Measurements from ENCODE around the gene MRPL48.
A peak's percentile ranks its signal among the peaks of the same experiment; 100 is the strongest.
"Not testable (repeated sequence)": the region's sequence is repeated elsewhere in the genome, so short reads cannot be mapped to it uniquely, and the experiment has no call there.

MRPL48 gene

GRCh38 chr11:73787643-73788558 is at the start of gene MRPL48:
TSS of gene MRPL48 (plus strand) at chr11:73787874. CDS start at chr11:73787972, 98 bp downstream.
- DNase-seq (ENCODE audit: low read depth), result peak; percentile 81

- DNase-seq (ENCODE audit: low read depth), result no peak
Observed at GRCh38 chr11:73743045-73743444, 44.6 kb upstream of the MRPL48 start.

GRCh38 chr11:73746701-73747100 is 41.0 kb upstream of the MRPL48 start:
- no peak for DNase-seq (ENCODE audit: low read depth)

DNA sequence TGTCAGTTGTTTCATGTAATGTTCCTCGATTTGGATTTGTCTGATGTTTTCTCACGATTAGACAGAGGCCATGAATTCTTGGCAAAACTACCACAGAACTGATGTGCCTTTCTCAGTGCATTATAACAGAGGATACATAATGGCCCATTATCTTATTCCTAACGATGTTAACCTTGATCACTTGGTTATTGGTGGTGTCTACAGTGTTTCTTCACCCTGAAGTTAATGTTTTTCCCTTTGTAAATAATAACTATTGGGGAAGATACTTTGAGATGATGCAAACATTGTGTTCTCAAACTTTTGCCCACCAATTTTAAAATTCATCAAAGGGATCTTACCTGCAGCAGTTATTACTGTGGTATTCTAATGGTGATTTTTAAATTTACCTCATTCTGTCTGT is 39.9 kb upstream of the MRPL48 start:
- DNase-seq (ENCODE audit: low read depth), result no peak

DNA sequence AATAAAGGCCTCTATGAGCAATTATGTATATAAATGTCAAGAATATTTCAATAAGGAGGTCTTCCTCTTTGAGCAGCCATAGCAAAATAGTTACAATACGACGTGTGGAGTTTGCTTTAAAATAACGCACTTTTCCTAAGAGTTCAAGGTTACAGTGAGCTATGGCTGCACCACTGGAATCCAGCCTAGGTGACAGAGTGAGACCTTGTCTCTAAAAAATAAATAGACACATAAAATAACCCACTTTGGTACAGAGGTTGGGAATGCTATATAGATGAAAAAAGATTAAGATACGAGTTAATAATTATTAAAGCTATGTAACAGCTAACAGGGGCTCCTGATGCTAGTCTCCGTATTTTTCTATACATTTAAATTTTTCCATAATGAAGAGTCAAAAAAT is 39.4 kb upstream of the MRPL48 start:
- DNase-seq (ENCODE audit: low read depth), result no peak

DNA sequence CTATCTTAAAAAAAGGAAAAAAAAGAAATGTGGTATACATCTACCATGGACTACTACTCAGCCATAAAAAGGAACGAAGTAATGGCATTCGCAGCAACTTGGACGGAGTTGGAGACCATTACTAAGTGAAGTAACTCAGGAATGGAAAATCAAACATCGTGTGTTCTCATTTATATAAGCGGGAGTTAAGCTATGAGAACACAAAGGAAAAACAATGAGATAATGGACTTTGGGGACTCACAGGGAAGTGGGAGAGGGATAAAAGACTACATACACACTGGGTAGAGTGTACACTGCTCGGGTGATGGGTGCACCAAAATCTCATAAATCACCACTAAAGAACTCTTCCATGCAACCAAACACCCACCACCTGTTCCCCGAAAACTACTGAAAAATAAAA is 38.6 kb upstream of the MRPL48 start:
- no peak for DNase-seq (ENCODE audit: low read depth)

GRCh38 chr11:73750228-73750627 is 37.4 kb upstream of the MRPL48 start:
- no peak for DNase-seq (ENCODE audit: low read depth)

DNA sequence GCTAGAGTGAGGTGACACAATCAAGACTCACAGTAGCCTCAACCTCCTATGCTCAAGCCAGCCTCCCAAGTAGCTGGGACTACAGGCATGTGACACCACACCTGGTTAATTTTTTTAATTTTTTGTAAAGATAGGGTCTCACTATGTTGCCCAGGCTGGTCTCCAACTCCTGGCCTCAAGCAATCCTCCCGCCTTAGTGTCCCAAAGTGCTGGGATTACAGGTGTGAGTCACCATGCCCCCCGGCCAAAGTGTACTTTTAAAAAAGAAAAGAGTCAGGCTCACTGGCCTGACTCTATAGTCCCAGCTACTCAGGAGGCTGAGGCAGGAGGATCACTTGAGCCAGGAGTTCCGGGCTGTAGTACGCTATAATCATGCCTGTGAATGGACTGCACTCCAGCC is 36.8 kb upstream of the MRPL48 start:
- DNase-seq (ENCODE audit: low read depth), result not testable (repeated sequence)

DNA sequence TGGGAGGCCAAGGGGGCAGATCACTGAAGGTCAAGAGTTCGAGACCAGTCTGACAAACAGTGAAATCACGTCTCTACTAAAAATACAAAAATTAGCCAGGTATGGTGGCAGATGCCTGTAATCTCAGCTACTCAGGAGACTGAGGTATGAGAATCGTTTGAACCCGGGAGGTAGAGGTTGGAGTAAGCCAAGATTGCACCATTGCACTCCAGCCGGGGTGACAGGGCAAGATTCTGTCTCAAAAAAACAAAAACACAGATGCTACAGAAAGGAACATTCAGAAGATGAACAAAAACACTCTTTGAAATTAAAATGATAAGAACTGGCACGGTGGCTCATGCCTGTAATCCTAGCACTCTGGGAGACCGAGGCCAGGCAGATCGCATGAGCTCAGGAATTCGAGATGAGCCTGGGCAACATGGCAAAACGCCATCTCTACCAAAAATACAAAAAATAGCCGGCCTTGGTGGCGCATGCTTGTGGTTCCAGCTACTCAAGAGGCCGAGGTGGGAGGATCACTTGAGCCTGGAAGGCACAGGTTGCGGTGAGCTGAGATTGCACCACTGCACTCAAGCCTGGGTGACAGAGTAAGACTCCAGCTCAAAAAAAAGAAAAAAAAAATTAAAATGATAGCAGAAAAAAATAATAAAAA is 35.3 kb upstream of the MRPL48 start:
- no peak for DNase-seq (ENCODE audit: low read depth)

- no peak for DNase-seq (ENCODE audit: low read depth)
Observed at GRCh38 chr11:73752903-73753302, 34.8 kb upstream of the MRPL48 start.

DNA sequence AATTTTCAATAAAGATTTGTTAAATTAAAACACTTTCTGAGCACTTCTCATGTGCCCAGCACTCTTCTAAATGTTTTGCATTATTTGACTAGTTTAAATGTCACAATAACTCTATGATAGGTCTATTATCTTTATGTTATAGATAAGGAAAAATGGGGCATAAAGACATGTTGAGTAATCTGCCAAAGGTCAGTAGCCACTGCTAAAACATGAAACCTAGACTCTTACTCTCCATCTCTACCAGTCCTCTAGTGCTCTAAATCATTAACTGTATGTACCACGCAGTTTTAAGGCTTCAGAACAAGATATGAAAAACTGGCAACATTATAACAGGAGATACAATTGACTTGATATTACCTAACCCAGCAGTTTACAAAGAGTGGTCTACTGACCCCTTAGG is 33.7 kb upstream of the MRPL48 start:
- DNase-seq (ENCODE audit: low read depth), result no peak

GRCh38 chr11:73755670-73756069 is 32.0 kb upstream of the MRPL48 start:
- DNase-seq (ENCODE audit: low read depth), result no peak

DNA sequence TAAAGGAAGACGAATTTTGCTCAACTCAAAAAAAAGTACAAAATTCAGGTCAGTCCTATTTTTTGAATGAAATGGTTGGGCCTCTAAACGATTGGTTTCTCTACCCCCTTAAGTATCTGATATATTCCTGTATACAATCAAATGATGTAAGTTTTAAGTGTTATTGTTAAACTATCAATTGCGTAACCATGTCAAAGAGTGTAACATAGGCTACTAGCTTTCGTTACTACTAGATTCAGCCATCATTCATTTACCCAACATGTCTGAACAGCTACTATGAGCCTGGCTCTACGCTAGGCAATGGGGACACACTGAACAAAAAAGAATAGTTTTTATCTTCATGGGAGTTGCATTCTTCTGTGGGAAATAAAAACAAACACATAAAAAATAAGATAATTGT is 30.1 kb upstream of the MRPL48 start:
- no peak for DNase-seq (ENCODE audit: low read depth)

DNA sequence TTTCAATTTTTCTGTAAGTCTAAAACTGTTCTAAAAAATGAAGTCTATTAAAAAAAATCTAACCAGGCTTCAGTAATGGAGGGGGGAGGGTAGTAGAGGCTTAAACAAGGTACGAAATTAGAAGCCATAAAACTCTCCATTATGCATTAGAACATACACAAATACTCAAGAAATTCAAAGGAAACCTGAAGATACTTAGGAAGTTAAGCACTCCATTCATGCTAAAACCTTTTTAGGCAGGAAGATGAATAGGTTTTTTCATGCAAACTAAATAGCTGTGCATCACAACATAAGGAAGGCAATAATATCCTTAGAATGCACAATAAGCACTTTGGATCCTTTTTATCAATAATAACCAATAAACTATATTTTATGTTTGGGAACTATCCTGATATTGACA is 29.2 kb upstream of the MRPL48 start:
- DNase-seq (ENCODE audit: low read depth), result no peak

- no peak for DNase-seq (ENCODE audit: low read depth)
Observed at GRCh38 chr11:73759610-73760134, 28.0 kb upstream of the MRPL48 start.

DNA sequence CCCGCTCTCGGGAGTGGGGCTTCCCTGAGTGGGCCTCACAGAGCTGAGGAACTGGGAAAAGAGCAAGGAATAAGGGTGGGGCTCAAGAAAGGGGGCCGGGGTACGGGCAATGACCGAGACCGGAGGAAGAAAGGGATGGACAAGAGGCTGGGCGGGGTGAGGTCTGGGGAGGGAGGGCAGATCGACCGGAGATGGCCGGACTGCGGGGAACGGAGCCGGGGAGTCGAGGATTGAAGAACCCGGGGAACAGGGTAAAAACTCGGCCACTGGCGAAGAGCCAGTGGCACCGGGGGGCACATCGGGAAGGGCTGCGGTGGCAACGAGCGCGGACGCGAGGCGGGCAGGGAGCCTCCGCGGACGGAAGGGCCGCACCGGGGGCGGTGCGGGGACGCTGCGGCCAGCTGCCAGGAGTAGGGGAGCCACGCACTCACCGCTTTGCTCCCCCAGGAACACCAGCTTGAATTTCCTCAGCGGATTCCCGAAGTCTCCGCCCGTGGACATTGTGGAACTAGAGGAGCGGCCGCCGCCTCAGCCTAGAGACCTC is 27.5 kb upstream of the MRPL48 start:
- DNase-seq (ENCODE audit: low read depth), result no peak

DNA sequence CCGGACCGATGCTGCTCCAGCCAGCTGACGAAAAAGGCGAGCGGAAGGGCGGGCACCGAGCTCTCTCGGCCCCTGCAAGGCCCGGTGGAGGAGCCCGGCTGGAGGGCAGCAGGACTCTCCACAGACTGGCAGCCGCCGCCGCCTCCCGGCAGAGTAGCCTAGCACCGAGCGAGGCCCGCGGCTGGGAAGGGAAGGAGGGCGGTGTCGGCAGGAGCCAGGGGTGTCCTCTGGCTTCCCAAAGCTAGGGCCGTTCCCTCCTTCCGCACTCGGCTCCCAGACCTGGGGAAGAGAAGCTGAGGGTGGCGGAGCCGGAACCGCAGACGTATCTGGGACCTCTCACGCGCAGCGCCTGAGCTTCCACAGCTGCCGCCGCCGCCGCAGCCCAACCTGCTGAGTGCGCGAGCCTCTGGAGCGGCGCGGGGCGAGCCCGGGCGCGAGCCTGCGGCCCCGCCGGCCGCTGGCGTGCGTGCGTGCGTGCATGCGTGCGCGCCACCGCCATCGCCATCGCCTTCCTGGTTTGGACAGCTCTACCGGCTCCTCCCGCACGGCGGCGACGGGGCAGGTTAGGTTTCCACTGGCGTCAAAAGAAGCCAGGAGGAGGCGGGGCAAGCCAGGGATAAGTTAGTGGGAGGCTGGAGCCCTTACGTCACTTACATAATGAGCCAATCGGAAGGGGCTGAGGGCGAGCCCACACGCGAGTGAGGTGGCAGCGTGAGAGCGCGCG is 26.8 kb upstream of the MRPL48 start, which contains the start of gene RAB6A:
TSS of gene RAB6A (minus strand) at position 396 of the 724 bp plus-strand sequence. CDS start 439 bp downstream, outside the sequence.
- peak; percentile 99 for DNase-seq (ENCODE audit: low read depth)

DNA sequence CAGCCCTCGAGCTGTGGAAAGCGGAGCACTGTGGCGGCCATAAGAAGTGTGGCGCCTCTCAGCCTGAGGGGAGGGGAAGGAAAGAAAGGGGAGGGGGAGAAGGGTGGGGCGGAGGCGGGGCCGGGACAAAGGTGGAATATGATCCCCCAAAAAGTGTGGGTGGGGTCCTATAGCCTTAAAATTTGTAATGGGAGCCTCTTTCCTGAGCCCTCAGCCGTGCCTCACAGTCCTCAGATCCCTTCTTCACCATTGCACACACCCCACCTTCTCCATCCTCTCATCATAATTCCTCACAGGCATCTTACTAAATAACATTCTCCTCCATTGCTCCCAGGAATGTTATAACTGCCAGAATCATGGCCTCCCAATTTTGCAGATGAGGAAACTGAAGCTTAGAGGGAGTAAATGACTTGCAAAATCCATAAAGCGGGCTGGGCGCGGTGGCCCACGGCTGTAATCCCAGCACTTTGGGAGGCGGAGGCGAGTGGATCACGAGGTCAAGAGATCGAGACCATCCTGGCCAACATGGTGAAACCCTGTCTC is 26.2 kb upstream of the MRPL48 start:
- no peak for DNase-seq (ENCODE audit: low read depth)

DNA sequence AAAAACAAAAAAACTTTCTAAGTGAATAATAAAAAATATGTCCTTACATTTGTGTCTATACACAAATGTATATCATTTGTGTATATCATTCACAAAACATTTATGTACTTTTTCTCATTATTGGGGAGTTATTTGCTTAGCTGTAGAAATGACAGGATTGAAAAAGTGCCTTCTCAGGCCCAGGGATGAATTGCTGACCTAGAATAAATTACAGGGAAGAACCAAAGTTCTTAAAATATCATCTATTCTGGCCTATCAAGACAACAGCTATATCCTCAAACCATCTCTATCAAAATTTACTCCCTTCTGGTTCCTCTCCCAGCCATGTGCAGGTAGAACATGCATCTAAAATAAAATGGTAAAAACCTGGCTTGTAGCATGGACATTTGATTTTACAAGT is 24.9 kb upstream of the MRPL48 start:
- DNase-seq (ENCODE audit: low read depth), result no peak

DNA sequence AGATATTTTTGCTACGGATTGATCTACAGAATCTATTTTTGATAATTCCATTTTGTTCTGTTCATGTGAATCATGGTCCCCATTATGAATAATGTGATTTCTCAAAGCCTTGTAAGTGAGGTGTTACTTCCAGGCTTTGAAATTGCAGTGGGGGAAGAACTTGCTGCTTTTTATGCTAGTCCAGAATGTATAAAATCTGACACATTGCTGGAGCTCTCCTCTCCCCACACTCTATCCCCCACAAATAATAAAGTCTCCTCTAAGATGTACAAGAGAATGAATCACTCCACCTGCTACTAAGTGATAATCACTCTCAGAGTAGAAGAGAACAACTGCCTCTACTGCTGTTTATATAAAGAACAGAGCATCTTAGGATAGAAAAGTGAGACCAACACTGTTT is 20.9 kb upstream of the MRPL48 start:
- DNase-seq (ENCODE audit: low read depth), result no peak

DNA sequence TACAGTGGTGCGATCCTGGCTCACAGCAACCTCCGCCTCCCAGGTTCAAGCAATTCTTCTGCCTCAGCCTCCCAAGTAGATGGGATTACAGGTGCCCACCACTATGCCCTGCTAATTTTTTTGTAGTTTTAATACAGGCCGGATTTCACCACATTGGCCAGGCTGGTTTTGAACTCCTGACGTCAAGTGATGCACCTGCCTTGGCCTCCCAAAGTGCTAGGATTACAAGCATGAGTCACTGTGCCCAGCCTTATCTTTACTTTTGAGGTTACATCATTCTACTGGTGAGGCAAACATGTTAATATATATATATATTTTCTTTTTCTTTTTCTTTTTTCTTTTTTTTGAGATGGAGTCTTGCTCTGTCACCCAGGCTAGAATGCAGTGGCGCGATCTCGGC is 16.9 kb upstream of the MRPL48 start:
- not testable (repeated sequence) for DNase-seq (ENCODE audit: low read depth)
